ENCODE data around the gene ESR1.
"Not testable (repeated sequence)": the region's sequence is repeated elsewhere in the genome, so short reads cannot be mapped to it uniquely, and the experiment has no call there.

ESR1 gene

DNA sequence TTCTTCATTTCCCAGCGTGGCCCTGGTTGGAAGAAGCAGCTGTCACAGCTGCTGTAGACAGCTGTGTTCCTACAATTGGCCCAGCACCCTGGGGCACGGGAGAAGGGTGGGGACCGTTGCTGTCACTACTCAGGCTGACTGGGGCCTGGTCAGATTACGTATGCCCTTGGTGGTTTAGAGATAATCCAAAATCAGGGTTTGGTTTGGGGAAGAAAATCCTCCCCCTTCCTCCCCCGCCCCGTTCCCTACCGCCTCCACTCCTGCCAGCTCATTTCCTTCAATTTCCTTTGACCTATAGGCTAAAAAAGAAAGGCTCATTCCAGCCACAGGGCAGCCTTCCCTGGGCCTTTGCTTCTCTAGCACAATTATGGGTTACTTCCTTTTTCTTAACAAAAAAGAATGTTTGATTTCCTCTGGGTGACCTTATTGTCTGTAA is 292.7 kb downstream of the ESR1 start:
- no peak for DNase-seq

DNA sequence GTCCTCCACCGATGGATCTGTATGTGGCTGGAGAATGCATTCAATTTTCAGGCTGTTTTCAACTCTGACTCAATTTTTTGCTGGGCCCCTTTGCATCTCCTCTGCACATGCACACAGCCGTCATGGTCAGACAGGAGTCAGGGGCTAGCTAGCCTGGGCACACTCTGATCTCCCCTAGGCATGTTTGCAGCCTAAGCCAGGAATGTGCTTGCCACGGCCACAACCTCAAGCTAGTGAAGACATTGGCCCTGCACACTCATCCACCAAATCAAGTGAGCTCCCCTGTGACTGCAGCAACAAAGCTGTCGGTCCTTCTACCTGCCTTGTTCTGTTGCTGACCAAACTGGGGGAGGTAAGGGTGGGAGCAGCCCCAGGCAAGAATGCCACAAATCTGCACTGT is 300.5 kb downstream of the ESR1 start:
- no peak for DNase-seq

- peak; percentile 51 for DNase-seq
These were observed 303.7 kb downstream of the ESR1 start for GRCh38 chr6:152110886-152111820.

- no peak for DNase-seq
These were observed 305.2 kb downstream of the ESR1 start for GRCh38 chr6:152112491-152113261.

GRCh38 chr6:152117156-152118133 is 310.0 kb downstream of the ESR1 start:
- peak; percentile 19 for DNase-seq

GRCh38 chr6:152118224-152118623 is 310.7 kb downstream of the ESR1 start:
- DNase-seq, result no peak

DNA sequence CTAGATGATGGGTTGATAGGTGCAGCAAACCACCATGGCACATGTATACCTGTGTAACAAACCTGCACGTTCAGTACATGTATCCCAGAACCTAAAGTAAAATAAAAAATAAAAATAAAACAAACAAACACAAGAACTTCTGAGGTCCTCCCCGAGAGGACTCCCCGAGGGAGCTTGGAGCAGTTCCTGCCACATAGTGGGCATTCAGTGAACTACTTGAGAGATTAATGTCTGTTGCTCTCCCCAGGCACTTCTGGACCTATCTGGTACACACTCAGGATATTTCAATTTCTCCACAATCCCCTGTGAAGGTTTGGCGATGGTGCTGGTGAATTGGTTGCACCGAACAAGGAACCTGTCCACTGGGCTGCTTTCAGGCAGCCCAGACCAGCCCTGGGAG is 311.2 kb downstream of the ESR1 start:
- no peak for DNase-seq

- DNase-seq, result peak; percentile 43
These were observed 312.3 kb downstream of the ESR1 start for GRCh38 chr6:152119831-152120230.

DNA sequence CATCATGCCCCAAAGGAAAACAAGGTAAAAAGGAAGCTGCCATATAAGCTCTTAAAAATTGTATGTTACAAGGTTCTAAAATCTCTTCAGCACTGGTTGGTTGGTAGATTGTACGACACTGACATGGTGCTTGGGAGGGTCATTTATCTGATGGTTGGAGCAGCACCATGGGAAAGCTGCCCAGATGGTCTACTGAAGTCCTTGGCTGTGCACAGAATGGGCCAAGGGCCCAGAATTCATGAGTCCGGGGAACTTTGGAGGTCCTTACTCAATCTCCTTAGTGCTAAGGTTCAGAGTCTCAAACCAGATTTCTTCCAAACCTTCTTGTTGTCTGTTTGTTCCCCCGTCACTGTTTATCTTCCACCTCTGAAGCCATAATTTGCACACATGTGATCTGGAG is 314.4 kb downstream of the ESR1 start:
- no peak for DNase-seq

GRCh38 chr6:152122434-152122833 is 315.0 kb downstream of the ESR1 start:
- no peak for DNase-seq

DNA sequence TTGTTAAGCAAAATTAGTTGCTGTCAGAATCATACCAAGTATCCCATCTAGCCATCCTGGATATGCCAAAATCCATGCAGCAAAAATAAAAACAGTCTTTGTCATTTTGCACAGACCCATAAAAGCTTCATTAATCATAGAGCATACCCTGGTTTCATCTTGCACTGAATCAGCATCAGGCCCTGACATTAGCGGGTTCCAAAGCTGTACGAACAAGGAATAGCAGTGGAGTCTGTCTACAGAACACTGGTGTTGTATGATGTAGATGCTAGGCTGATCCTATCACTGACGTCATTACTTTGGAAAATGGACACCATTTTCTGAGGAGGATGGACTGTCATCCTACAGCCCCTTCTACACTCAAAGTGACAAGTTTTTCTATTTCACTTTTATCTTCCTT is 315.6 kb downstream of the ESR1 start:
- DNase-seq, result no peak

DNA sequence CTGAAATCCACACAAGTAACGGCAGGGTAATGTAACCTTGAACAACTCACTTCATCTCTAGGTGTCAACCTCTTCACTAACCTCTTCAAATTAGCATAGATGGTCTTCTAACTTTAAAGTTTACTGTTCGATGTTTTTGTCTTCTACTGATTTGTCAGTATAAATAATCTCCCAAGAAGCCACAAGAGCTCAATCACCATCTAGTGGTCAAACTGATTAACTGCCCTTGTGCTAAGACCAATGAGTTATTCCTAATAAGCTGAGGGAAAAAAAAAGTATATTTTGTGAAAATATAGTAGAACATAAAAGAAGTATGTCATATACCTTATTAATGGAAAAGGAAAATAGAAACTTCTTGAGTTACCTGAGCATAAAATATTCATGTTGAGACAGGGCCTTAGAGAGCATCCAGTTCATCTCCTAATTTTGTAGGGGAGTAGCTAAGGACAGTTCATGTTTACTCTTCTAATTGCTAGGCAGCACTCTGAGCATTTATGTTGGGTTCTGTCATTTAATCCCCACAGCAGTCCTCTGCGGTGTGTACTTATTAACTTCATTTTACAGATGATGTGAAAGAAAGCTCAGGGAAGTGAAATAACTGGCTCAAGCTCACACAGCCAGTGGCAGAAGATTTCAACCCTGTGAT is 317.1 kb downstream of the ESR1 start:
- DNase-seq, result peak; percentile 60

DNA sequence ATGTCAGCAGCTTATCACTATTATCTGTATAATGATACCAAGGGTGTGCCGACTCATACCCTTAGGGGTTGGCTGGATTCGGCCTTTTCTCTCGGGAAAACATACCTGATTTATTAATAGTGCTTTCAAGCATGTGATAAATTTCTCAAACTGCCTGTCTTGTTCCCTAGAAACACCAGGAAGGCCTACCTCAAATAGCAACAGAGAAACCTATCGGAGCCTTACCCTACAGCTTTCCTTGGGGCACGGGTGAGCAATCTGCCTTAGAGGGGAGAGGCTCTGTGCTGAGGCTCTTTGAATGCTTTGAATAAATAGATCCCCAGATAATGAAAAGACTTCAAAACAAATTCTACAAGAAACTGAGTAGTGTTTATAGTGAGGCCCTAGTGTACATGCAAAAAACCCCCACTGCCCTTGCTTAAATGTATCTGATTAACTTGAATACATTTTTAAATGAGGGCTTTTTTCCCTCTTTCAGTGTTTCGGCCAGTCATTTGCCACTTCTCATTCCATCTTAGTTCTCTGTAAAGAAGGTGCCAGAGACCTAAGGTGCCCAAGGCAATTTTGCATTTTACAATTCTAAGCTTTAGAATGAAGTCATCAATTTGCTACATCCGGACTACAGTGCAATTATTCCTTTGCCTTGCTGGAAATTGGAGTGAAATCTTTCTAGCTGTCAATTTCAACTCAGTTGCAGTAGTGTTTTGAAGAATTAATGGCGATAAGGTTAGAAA is 320.1 kb downstream of the ESR1 start:
- no peak for DNase-seq

DNA sequence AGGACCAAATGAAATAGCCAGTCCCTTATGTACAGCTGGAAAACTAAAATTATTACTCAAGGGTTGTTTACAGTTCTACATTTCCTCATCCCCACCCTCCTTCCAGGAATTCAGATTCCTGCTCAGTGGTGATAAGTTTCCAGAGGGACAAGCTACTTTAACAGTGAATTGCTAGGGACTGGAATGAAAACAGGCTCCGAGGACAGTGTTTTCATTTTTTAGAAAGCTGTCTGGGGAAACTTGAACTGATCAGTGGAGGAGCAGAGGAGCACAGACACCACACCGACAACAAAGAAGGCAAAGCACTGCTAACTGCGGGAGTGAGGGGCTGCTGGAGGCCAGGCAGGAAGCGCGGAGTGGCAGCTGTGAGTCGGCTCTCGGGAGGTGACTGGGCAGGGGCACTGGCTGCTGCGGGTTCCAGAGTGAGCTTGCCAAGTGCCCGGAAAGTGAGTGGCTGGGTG is 322.2 kb downstream of the ESR1 start:
- no peak for DNase-seq

DNA sequence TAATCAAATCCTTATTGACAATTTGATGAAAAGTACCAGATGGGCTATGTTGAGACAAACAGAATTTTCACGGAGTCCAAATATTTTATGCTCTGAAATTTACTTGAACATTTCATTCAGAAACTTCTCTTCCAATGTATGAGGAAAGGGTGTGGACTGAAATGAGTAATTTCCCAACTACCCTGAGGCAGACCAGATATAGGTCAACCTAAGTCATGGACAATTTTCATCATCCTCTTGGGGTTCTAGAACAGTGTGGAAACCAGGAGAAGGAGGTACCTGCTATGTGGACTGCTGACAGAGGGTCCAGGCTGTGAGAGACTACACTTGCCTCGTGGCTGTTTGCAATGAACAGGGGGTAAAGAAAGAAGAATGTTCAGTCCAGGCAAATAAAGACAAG is 323.0 kb downstream of the ESR1 start:
- DNase-seq, result no peak

DNA sequence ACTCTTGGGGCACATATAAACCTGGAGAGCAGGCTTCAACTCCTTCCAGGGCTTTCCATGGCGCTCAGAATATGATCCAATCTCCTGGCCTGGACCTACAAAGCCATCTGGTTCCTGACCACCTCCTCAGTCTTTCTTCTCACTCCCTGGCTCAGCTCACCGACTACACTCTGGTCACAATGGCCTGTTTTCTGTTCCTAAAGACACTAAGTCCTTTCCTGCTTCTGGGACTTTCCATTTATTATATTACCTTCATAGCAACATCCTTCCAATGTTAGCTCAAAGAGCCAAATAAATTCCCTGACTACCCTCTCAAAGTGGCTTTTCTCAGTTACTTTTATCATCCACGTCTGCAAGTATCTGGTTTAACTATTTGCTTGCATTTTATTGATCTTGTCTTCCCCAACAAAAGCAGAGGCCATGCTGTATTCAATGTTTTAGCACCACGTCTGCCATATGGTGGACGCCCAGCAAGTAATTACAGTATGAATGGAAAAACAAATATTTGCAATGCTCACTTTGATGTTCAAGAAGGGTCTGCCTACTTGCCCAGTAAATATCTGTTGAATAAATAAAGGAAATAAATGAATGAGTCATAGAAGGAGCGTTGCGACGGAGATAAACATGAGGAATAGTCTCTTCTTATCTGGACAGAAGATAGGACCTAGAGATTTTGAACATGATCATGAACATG is 328.4 kb downstream of the ESR1 start:
- no peak for DNase-seq

GRCh38 chr6:152136449-152136825 is 329.0 kb downstream of the ESR1 start:
- DNase-seq, result no peak

- DNase-seq, result not testable (repeated sequence)
These were observed 330.9 kb downstream of the ESR1 start for GRCh38 chr6:152138344-152138743.

DNA sequence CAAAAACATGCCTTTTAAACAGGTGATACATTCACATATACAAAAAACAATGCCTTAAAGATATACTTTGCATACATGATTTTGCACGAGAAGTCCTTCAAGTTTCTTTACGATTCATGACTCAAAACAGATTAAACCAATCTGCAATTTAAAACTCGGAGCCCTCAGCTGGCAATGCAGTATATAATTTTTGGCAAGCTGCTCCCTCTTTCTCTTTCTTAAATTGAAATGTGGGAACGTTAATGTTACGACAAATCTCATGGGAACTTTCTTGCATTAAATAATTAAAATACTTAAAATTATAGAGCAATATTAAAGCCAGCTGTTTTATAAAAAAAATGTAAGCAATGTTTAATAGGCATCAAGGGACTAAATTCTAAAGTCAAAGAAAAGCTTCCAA is 334.6 kb downstream of the ESR1 start:
- peak; percentile 69 for DNase-seq

- no peak for DNase-seq
These were observed 335.9 kb downstream of the ESR1 start for GRCh38 chr6:152143359-152143758.

- DNase-seq, result peak; percentile 89
These were observed 338.9 kb downstream of the ESR1 start for GRCh38 chr6:152146385-152146784.

Data from fibroblast of upper back skin (primary cell).